Sigmoid colon (tissue), 4 donors: ENCODE measurements around the gene SYNCRIP.
A peak's percentile ranks its signal among the peaks of the same experiment; 100 is the strongest.

Experiments used
- CTCF ChIP-seq, 4 experiments: fragments of 450-650 bp in 3 of 4; fragments of 200-600 bp in 1 of 4; IDR thresholded peaks; one replicate each; pipeline ENCODE4 v1.5.1; 2016 to 2019; ENCODE audit warnings: antibody characterized with exemption in 4 of 4, mild to moderate bottlenecking in 3 of 4, moderate library complexity in 2 of 4
- EP300 ChIP-seq, 4 donors: sonication (generic); formaldehyde crosslinking; IDR thresholded peaks; one replicate each; pipeline ENCODE4 v1.6.1; 2017; ENCODE audit warnings: antibody characterized with exemption in 4 of 4
- POLR2A ChIP-seq, 2 donors: fragments of 450-650 bp; IDR thresholded peaks; one replicate each; pipeline ENCODE4 v1.6.1; 2016; ENCODE audit warnings: antibody characterized with exemption in 2 of 2, mild to moderate bottlenecking in 2 of 2, moderate library complexity in 2 of 2
- POLR2AphosphoS5 ChIP-seq, 4 donors: sonication (generic); formaldehyde crosslinking; IDR thresholded peaks; one replicate each; pipeline ENCODE4 v1.6.1; 2017; ENCODE audit warnings: antibody characterized with exemption in 4 of 4

DNA sequence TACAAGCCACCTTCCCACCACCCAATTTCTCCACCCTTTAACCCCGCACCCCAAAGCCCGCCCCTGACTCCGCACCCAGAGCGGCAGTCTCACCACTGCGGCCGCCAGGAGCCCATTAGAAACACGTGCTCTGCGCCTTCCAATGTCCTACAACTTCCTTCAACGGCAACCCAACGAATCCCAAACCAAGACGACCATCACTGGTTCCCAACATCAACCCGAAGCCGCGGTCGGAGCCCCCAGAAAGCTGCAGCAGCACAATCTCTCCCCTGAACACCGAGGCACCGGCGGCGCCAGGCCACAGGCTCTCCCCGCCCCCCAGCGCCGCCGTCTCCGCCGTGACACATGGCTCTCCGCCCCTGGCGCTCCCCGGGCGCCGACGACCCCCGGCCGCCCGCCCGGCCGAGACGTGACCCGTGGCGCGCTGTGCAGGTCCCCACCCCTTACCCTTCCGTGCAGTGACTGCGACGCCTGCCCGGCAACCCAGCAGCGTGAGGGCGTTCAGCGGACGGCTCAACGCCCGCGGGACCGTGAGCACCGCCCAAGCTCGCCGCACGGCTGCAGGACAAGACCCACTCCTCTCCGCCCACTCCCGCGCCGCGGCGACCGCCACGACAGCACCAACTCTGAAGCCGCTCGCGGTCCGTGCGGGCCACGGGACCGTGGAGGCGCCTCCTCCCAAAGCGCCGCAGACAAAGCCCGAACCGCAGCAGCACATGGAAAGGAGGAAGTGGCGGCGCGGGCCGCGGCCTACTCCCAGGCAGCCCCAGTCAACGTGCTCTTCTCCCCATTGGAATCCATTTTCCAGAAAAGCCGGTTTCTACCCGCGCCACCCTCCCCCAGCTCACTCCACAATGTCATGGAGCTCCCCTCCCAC is 551 bp downstream of the SYNCRIP start:
- TF ChIP-seq POLR2A (IDR thresholded peaks at IDR 0.05): no peak
- peak in 1 of 4 experiments; percentile 28 for TF ChIP-seq CTCF (IDR thresholded peaks at IDR 0.05)
- peak in 1 of 4 donors; percentile 17 for TF ChIP-seq POLR2AphosphoS5 (IDR thresholded peaks at IDR 0.05)
- TF ChIP-seq EP300 (IDR thresholded peaks at IDR 0.05): no peak
